OCI-LY1 (cell line): ENCODE measurements around the gene SERPINA9.

Experiments
- H2AFZ ChIP-seq: fragments of 200-600 bp; sonication (generic), shearing (Covaris generic); 2 replicates; pipeline ENCODE4 v1.6.0; 2014; ENCODE audit warnings: antibody characterized with exemption, mild to moderate bottlenecking, low read length
- H3F3A ChIP-seq: fragments of 200-600 bp; sonication (generic), shearing (Covaris generic); 2 replicates; pipeline ENCODE4 v1.6.0; 2014; ENCODE audit warnings: mild to moderate bottlenecking, antibody characterized with exemption, low read length, moderate library complexity; ENCODE audit not compliant: insufficient read depth
- H3K27ac ChIP-seq: fragments of 200-600 bp; sonication (generic); 2 replicates; pipeline ENCODE4 v1.5.1; 2014; ENCODE audit warnings: low read length, mixed run types, mild to moderate bottlenecking, low read depth; ENCODE audit not compliant: poor library complexity, severe bottlenecking
- H3K27me3 ChIP-seq: fragments of 200-600 bp; sonication (generic); 2 replicates; pipeline ENCODE4 v1.6.0; 2014; ENCODE audit warnings: antibody characterized with exemption, mild to moderate bottlenecking, low read length, moderate library complexity; ENCODE audit not compliant: insufficient read depth
- H3K36me3 ChIP-seq: fragments of 200-600 bp; sonication (generic); 2 replicates; pipeline ENCODE4 v1.6.1; 2014; ENCODE audit warnings: mild to moderate bottlenecking, antibody characterized with exemption, low read length, moderate library complexity, mixed read lengths; ENCODE audit not compliant: insufficient read depth
- H3K4me1 ChIP-seq: fragments of 200-600 bp; sonication (generic); 2 replicates; pipeline ENCODE4 v1.5.1; 2014; ENCODE audit warnings: mild to moderate bottlenecking, low read length, moderate library complexity; ENCODE audit not compliant: insufficient read depth, severe bottlenecking
- H3K4me2 ChIP-seq: fragments of 200-600 bp; sonication (generic), shearing (Covaris generic); 2 replicates; pipeline ENCODE4 v1.6.1; 2014; ENCODE audit warnings: low read length
- H3K4me3 ChIP-seq: fragments of 200-600 bp; sonication (generic); 2 replicates; pipeline ENCODE4 v1.5.1; 2014; ENCODE audit warnings: low read length, low read depth, mild to moderate bottlenecking, mixed read lengths; ENCODE audit not compliant: poor library complexity, severe bottlenecking
- H3K79me2 ChIP-seq: fragments of 200-600 bp; shearing (Covaris generic); 2 replicates; pipeline ENCODE4 v1.6.1; 2016; ENCODE audit warnings: mixed run types, low read length, mixed read lengths; ENCODE audit not compliant: insufficient read depth
- H3K9ac ChIP-seq: fragments of 200-600 bp; sonication (generic), shearing (Covaris generic); 2 replicates; pipeline ENCODE4 v1.6.1; 2014; ENCODE audit warnings: mild to moderate bottlenecking, low read length, mixed read lengths
- H3K9me2 ChIP-seq: fragments of 200-600 bp; sonication (generic), shearing (Covaris generic); 2 replicates; pipeline ENCODE4 v1.6.1; 2014; ENCODE audit warnings: low read depth, mild to moderate bottlenecking, low read length, mixed read lengths
- H3K9me3 ChIP-seq: fragments of 200-600 bp; shearing (Covaris generic); 2 replicates; pipeline ENCODE4 v1.6.1; 2014; ENCODE audit warnings: low read length, mixed read lengths
- H4K20me1 ChIP-seq: fragments of 200-600 bp; sonication (generic), shearing (Covaris generic); 2 replicates; pipeline ENCODE4 v1.6.0; 2016; ENCODE audit warnings: mild to moderate bottlenecking, low read length; ENCODE audit not compliant: insufficient read depth
- CTCF ChIP-seq: fragments of 200-600 bp; sonication (generic), shearing (Covaris generic); IDR thresholded peaks from 2 replicates; pipeline ENCODE4 v1.5.1; 2017; ENCODE audit warnings: mild to moderate bottlenecking, antibody characterized with exemption, low read length, moderate library complexity, mixed read lengths
- EZH2 ChIP-seq: fragments of 200-600 bp; sonication (generic), shearing (Covaris generic); IDR thresholded peaks from 2 replicates; pipeline ENCODE4 v1.8.0; 2017; ENCODE audit warnings: borderline replicate concordance, mixed run types, mild to moderate bottlenecking, antibody characterized with exemption, low read length, moderate library complexity, mixed read lengths

Gene SERPINA9

GRCh38 chr14:94460631-94461416 is 15.2 kb downstream of the SERPINA9 start:
- no peak for TF ChIP-seq CTCF
- no peak for TF ChIP-seq EZH2
- Histone ChIP-seq H3K4me2 (no peak overlapping the region), H3K4me3 (no peak overlapping the region), H4K20me1 (no peaks in the 10 kb centered on the region), H3K79me2 (no peaks in the 10 kb centered on the region), H3K9ac (no peak overlapping the region), H3K9me3 (no peaks in the 10 kb centered on the region), H2AFZ (no peak overlapping the region), H3K27ac (no peak overlapping the region), H3F3A (no peaks in the 10 kb centered on the region), H3K9me2 (no peaks in the 10 kb centered on the region), H3K27me3 (no peaks in the 10 kb centered on the region), H3K4me1 (no peaks in the 10 kb centered on the region), H3K36me3 (no peaks in the 10 kb centered on the region)

- no peak overlapping the region for H2AFZ ChIP-seq
- H3K36me3 ChIP-seq, result no peaks in the 10 kb centered on the region
- H3K27me3 ChIP-seq, result no peaks in the 10 kb centered on the region
- H3K9ac ChIP-seq, result no peak overlapping the region
- no peak overlapping the region for H3K4me3 ChIP-seq
- no peak overlapping the region for H3K4me2 ChIP-seq
- no peaks in the 10 kb centered on the region for H3K79me2 ChIP-seq
- TF ChIP-seq CTCF (no peak), EZH2 (no peak)
- no peak overlapping the region for H3K27ac ChIP-seq
- no peaks in the 10 kb centered on the region for H3K9me2 ChIP-seq
- no peaks in the 10 kb centered on the region for H4K20me1 ChIP-seq
- H3K9me3 ChIP-seq, result no peaks in the 10 kb centered on the region
- no peaks in the 10 kb centered on the region for H3K4me1 ChIP-seq
- no peaks in the 10 kb centered on the region for H3F3A ChIP-seq
Observed at GRCh38 chr14:94458558-94459205, 17.3 kb downstream of the SERPINA9 start.

- H3K4me3 ChIP-seq, result no peak overlapping the region
- no peaks in the 10 kb centered on the region for H4K20me1 ChIP-seq
- H3K9me2 ChIP-seq, result no peaks in the 10 kb centered on the region
- no peaks in the 10 kb centered on the region for H3K9me3 ChIP-seq
- H3K4me1 ChIP-seq, result no peaks in the 10 kb centered on the region
- no peak overlapping the region for H3K27ac ChIP-seq
- no peak for TF ChIP-seq EZH2
- no peak for TF ChIP-seq CTCF
- no peaks in the 10 kb centered on the region for H3K36me3 ChIP-seq
- no peaks in the 10 kb centered on the region for H3F3A ChIP-seq
- no peak overlapping the region for H3K4me2 ChIP-seq
- no peaks in the 10 kb centered on the region for H3K27me3 ChIP-seq
- no peak overlapping the region for H2AFZ ChIP-seq
- H3K79me2 ChIP-seq, result no peaks in the 10 kb centered on the region
- no peak overlapping the region for H3K9ac ChIP-seq
Observed at GRCh38 chr14:94458096-94458495, 17.9 kb downstream of the SERPINA9 start.
